ENCODE measurements around the gene IL16.

The IL16 gene

GRCh38 chr15:81268340-81268739, 71.7 kb downstream of the IL16 start:
- TF ChIP-seq POU2F2 (IDR thresholded peaks at IDR 0.05; ENCODE audit: low read depth, low read length), result no peak
- TF ChIP-seq TAF1 (IDR thresholded peaks at IDR 0.05; ENCODE audit: low read depth, low read length), result no peak
- TF ChIP-seq POLR2A (IDR thresholded peaks at IDR 0.05; ENCODE audit: low read depth, low read length), result no peak
- no peak for TF ChIP-seq SPI1 (IDR thresholded peaks at IDR 0.05; ENCODE audit: low read depth, low read length)
- TF ChIP-seq POLR2AphosphoS5 (IDR thresholded peaks at IDR 0.05; ENCODE audit: low read depth, low read length), result no peak
- no peak for TF ChIP-seq PAX5 (IDR thresholded peaks at IDR 0.05; ENCODE audit: insufficient read depth, low read length, severe bottlenecking)
- no peak for FAIRE-seq
- no peak for DNase-seq (ENCODE audit: insufficient read length, low spot score)

DNA sequence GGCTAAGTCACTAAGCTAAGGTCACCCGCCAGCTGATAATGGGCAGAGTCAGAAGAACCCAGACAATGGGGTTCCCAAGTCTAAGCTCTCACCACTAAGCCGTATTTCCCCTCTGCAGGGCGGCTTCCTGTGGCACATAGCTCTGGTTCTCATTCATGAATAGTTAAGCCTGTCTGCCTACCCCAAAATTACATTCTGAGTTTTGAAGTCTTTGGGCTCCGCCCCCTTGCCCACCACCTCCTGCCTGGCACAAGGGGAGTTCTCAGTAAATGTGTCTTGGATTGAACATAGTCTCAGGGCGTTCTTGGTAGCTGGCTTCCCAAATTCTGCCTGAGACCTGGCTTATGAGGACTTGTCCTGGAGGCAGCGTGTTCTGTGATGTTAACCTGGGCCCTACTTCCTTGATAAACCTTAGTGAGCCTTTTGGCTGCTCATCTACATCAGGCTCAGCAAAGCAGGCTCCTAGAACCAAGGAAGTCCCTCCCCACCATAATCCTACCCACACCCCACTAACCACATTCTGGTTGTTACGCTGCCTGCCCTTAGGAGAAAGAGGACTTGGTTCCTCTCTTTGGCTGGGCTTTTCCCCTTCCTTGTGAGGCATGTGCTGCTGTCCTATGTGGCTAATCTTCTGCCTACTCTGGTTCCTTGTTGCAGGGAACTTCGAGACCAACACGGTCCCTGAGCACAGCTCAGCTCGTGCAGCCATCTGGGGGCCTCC, 72.4 kb downstream of the IL16 start:
- TF ChIP-seq SPI1 (IDR thresholded peaks at IDR 0.05; ENCODE audit: low read depth, low read length), result peak; percentile 32; the same call in 1 of the 2 replicates
- no peak for TF ChIP-seq POU2F2 (IDR thresholded peaks at IDR 0.05; ENCODE audit: low read depth, low read length)
- FAIRE-seq (no peak), DNase-seq (ENCODE audit: insufficient read length, low spot score) (no peak)

GRCh38 chr15:81270188-81270587, 73.5 kb downstream of the IL16 start:
- DNase-seq (ENCODE audit: insufficient read length, low spot score) (no peak), FAIRE-seq (no peak)
- TF ChIP-seq TAF1 (IDR thresholded peaks at IDR 0.05; ENCODE audit: low read depth, low read length) (no peak), SPI1 (IDR thresholded peaks at IDR 0.05; ENCODE audit: low read depth, low read length) (no peak), POU2F2 (IDR thresholded peaks at IDR 0.05; ENCODE audit: low read depth, low read length) (no peak), POLR2AphosphoS5 (IDR thresholded peaks at IDR 0.05; ENCODE audit: low read depth, low read length) (no peak), PAX5 (IDR thresholded peaks at IDR 0.05; ENCODE audit: insufficient read depth, low read length, severe bottlenecking) (no peak), POLR2A (IDR thresholded peaks at IDR 0.05; ENCODE audit: low read depth, low read length) (no peak)

DNA sequence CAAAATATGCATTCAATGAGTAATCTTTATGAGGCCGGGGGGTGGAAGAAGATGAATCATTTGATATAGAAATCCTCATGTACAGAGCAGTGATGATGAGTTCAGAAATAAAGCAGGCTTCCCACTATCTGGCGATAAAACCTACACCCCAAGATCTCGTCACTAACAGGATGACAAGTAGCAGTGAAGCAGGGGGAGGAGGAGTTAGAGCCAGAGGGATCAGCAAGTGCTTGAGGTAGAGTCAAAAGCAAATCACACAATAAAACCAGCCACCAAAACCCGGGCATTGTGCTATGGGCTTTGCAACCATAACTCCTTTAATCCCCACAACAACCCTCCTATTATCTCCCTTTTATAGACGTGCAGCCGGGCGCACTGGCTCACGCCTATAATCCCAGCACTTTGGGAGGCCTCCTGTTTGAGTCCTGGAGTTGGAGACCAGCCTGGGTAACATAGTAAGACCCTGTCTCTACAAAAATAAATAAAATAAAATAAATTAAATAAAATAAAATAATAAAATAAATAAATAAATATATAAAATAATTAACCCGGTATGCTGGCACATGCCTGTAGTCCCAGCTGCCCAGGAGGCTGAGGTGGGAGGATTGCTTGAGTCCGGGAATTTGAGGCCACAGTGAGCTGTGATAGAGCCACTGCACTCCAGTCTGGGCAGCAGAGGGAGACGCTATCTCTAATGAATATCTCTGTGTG, 74.3 kb downstream of the IL16 start:
- no peak for DNase-seq (ENCODE audit: insufficient read length, low spot score)
- no peak for FAIRE-seq
- no peak for TF ChIP-seq PAX5 (IDR thresholded peaks at IDR 0.05; ENCODE audit: insufficient read depth, low read length, severe bottlenecking)
- TF ChIP-seq POLR2A (IDR thresholded peaks at IDR 0.05; ENCODE audit: low read depth, low read length), result no peak
- TF ChIP-seq TAF1 (IDR thresholded peaks at IDR 0.05; ENCODE audit: low read depth, low read length), result no peak
- no peak for TF ChIP-seq SPI1 (IDR thresholded peaks at IDR 0.05; ENCODE audit: low read depth, low read length)
- no peak for TF ChIP-seq POLR2AphosphoS5 (IDR thresholded peaks at IDR 0.05; ENCODE audit: low read depth, low read length)
- no peak for TF ChIP-seq POU2F2 (IDR thresholded peaks at IDR 0.05; ENCODE audit: low read depth, low read length)

- no peak for DNase-seq (ENCODE audit: insufficient read length, low spot score)
- no peak for FAIRE-seq
- TF ChIP-seq PAX5 (IDR thresholded peaks at IDR 0.05; ENCODE audit: insufficient read depth, low read length, severe bottlenecking), result no peak
- TF ChIP-seq POLR2AphosphoS5 (IDR thresholded peaks at IDR 0.05; ENCODE audit: low read depth, low read length), result no peak
- no peak for TF ChIP-seq POLR2A (IDR thresholded peaks at IDR 0.05; ENCODE audit: low read depth, low read length)
- TF ChIP-seq POU2F2 (IDR thresholded peaks at IDR 0.05; ENCODE audit: low read depth, low read length), result no peak
- TF ChIP-seq SPI1 (IDR thresholded peaks at IDR 0.05; ENCODE audit: low read depth, low read length), result no peak
These were observed 75.3 kb downstream of the IL16 start for GRCh38 chr15:81271761-81272644.

DNA sequence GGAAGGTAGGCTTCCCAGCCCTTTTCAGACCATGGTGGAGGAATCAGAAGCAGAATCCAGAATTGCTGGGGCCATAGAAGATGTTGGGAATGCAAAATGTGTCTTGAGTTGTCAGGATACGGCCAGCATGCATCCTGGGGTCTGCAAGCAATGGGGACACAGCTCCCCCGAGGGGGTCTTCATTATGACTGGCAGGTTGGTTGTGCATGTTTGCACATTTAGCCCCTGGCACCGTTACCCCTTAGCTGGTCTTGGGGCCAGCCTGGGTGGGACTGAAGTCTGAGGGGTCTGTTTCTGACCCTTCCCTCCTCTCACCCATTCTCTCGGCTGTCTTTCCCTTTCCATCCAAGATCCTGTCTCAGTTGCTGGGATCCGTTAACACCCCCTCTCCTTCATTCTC, 76.5 kb downstream of the IL16 start:
- TF ChIP-seq POLR2A (IDR thresholded peaks at IDR 0.05; ENCODE audit: low read depth, low read length) (no peak), POU2F2 (IDR thresholded peaks at IDR 0.05; ENCODE audit: low read depth, low read length) (no peak), PAX5 (IDR thresholded peaks at IDR 0.05; ENCODE audit: insufficient read depth, low read length, severe bottlenecking) (no peak), SPI1 (IDR thresholded peaks at IDR 0.05; ENCODE audit: low read depth, low read length) (no peak), POLR2AphosphoS5 (IDR thresholded peaks at IDR 0.05; ENCODE audit: low read depth, low read length) (no peak), TAF1 (IDR thresholded peaks at IDR 0.05; ENCODE audit: low read depth, low read length) (no peak)
- DNase-seq (ENCODE audit: insufficient read length, low spot score) (no peak), FAIRE-seq (no peak)

GRCh38 chr15:81273855-81274254, 77.2 kb downstream of the IL16 start:
- no peak for DNase-seq (ENCODE audit: insufficient read length, low spot score)
- no peak for TF ChIP-seq POU2F2 (IDR thresholded peaks at IDR 0.05; ENCODE audit: low read depth, low read length)
- no peak for TF ChIP-seq POLR2AphosphoS5 (IDR thresholded peaks at IDR 0.05; ENCODE audit: low read depth, low read length)
- no peak for TF ChIP-seq TAF1 (IDR thresholded peaks at IDR 0.05; ENCODE audit: low read depth, low read length)
- TF ChIP-seq POLR2A (IDR thresholded peaks at IDR 0.05; ENCODE audit: low read depth, low read length), result no peak
- no peak for TF ChIP-seq PAX5 (IDR thresholded peaks at IDR 0.05; ENCODE audit: insufficient read depth, low read length, severe bottlenecking)
- no peak for TF ChIP-seq SPI1 (IDR thresholded peaks at IDR 0.05; ENCODE audit: low read depth, low read length)
- no peak for FAIRE-seq

- no peak for DNase-seq (ENCODE audit: insufficient read length, low spot score)
- no peak for FAIRE-seq
- no peak for TF ChIP-seq POLR2AphosphoS5 (IDR thresholded peaks at IDR 0.05; ENCODE audit: low read depth, low read length)
- no peak for TF ChIP-seq POU2F2 (IDR thresholded peaks at IDR 0.05; ENCODE audit: low read depth, low read length)
- TF ChIP-seq SPI1 (IDR thresholded peaks at IDR 0.05; ENCODE audit: low read depth, low read length), result no peak
- TF ChIP-seq TAF1 (IDR thresholded peaks at IDR 0.05; ENCODE audit: low read depth, low read length), result no peak
- TF ChIP-seq POLR2A (IDR thresholded peaks at IDR 0.05; ENCODE audit: low read depth, low read length), result no peak
- TF ChIP-seq PAX5 (IDR thresholded peaks at IDR 0.05; ENCODE audit: insufficient read depth, low read length, severe bottlenecking), result no peak
These were observed 77.6 kb downstream of the IL16 start for GRCh38 chr15:81274255-81274654.
